Measurements from ENCODE around the gene GULP1.

Gene GULP1

DNA sequence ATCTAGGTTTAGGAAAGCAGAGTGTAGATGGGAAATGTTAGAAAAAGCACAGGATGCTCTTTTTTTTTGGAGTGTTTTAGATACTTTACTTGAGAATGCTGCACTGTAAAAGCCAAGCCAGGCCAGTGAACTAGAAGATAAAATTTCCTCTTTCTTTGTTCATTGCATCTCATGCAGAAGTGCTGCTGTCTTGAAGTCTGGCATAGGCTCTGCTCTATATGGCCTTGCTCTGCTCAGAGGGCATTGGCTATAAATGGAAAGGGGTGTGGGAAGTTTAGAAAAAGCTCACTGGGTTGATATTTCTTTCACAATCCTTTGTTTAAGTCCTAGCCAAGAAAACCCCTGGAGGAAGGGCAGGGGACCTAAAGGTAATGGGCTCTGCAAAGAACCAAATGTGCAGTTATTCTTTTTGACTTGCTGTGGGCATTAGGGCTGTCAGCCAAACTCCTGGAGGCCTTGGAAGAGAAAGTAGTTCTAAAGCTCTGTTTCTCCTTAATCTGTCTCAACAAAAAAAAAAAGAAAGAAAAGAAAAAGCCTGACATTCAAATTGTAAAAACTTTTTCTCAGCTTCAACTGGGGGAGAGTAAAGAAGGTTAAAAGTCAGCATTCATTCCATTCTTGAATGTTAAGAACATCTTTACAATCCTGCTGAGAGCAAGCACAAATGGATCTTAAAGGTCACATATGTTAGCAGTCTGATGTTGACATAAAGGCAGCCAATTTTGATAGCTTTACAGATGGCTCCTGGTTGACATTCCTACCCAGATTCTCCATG is 338.3 kb downstream of the GULP1 start:
- H3K27ac ChIP-seq, result no peak overlapping the region
- TF ChIP-seq, protein P1, sequence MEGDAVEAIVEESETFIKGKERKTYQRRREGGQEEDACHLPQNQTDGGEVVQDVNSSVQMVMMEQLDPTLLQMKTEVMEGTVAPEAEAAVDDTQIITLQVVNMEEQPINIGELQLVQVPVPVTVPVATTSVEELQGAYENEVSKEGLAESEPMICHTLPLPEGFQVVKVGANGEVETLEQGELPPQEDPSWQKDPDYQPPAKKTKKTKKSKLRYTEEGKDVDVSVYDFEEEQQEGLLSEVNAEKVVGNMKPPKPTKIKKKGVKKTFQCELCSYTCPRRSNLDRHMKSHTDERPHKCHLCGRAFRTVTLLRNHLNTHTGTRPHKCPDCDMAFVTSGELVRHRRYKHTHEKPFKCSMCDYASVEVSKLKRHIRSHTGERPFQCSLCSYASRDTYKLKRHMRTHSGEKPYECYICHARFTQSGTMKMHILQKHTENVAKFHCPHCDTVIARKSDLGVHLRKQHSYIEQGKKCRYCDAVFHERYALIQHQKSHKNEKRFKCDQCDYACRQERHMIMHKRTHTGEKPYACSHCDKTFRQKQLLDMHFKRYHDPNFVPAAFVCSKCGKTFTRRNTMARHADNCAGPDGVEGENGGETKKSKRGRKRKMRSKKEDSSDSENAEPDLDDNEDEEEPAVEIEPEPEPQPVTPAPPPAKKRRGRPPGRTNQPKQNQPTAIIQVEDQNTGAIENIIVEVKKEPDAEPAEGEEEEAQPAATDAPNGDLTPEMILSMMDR (conservative IDR thresholded peaks at IDR 0.05), result no peak
- no peak for TF ChIP-seq ZFX (IDR thresholded peaks at IDR 0.05)

DNA sequence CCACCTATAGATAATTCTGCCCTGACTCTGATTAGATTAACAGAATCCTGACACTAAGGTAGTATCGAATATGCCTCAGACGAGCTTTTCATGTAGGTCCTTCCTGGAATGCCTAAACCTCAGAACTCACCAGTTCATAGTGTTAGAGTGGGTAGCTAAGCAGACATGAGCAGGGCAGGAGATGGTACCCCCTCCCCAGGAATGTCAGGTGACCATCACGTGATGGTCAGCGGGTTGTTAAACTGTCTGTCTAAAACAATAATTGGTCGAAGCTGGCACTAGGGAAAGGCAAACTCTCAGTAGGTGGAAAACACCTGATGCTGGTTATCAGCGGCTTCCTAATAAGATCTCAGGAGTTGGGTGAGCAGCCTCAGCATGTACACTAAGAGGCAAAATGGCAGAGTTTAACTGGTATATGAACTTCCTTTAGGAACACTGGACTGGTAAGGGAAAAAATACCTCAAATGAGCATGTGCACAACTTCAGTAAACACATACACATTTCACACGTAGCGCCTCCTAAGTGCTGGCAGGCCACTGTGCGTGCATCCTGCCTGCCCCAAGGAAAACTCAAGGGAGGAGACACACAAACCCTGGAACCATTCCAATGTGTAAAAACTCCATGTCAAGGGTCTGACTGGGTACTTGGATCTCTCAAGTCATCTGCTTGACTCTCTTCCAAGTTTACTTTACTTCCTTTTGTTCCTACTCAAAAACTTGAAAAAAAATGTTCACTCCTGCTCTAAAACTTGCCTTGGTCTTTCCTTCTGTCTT is 339.5 kb downstream of the GULP1 start:
- H3K27ac ChIP-seq, result no peak overlapping the region
- no peak for TF ChIP-seq ZFX (IDR thresholded peaks at IDR 0.05)
- TF ChIP-seq, protein P1 (conservative IDR thresholded peaks at IDR 0.05), result no peak

DNA sequence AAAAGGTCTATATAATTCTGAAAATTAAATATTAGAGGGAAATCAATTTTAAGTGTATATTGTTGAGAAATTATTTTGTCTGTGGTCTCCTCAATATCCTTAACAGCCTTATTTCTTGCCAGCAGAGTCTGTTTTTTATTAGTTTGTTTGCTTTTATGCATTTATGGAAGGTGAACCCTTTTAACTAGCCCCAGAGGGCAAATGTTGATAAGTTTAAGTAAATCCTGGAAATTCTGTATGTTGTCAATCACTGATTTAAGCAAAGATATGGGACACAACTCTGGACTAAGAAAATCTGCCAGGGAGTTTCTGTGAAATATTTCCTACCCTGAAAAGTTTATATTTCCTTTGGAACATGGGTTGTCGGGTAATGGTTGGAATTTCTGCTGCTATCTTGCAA is 343.0 kb downstream of the GULP1 start:
- no peak overlapping the region for H3K27ac ChIP-seq
- no peak for TF ChIP-seq ZFX (IDR thresholded peaks at IDR 0.05)
- TF ChIP-seq, protein P1 (conservative IDR thresholded peaks at IDR 0.05), result no peak
